Measurements from ENCODE around the gene STX4. TPM values are rescaled to one million over a fixed set of nuclear protein-coding genes. Genes with fewer than 3 reads are reported as not detected.
A peak's percentile ranks its signal among the peaks of the same experiment; 100 is the strongest.

The STX4 gene
- total and polyA plus RNA-seq, 9 of the 15 experiments (the other 6 are each of a cell fraction or from before 2014, with no cell fraction given), result 3.2 to 48.0 (median 21.5) TPM

GRCh38 chr16:31073970-31074813 lies 40.8 kb downstream of the STX4 start, which contains the start of the genes ZNF646 and ZNF668 (continued):
- TF ChIP-seq ELK3 (CRISPR knock-in tag; IDR thresholded peaks at IDR 0.05) (no peak), CHD1 (IDR thresholded peaks at IDR 0.05; ENCODE audit: low read length) (peak; percentile 30), HSF4 (CRISPR knock-in tag; IDR thresholded peaks at IDR 0.05; ENCODE audit: borderline replicate concordance) (no peak), GATAD2A (IDR thresholded peaks at IDR 0.05) (no peak), CBFB (CRISPR knock-in tag; IDR thresholded peaks at IDR 0.05) (no peak), ARHGAP35 (IDR thresholded peaks at IDR 0.05; ENCODE audit: partially characterized antibody) (no peak), ZNF239 (CRISPR knock-in tag; IDR thresholded peaks at IDR 0.05) (no peak), ZNF436 (CRISPR knock-in tag; IDR thresholded peaks at IDR 0.05) (no peak), ELF2 (CRISPR knock-in tag; IDR thresholded peaks at IDR 0.05) (peak; percentile 96), SREBF1 (IDR thresholded peaks at IDR 0.05; ENCODE audit: borderline replicate concordance, low read depth, low read length) (no peak), JUNB (CRISPR knock-in tag; conservative IDR thresholded peaks at IDR 0.05) (no peak), IFI16 (CRISPR knock-in tag; IDR thresholded peaks at IDR 0.05) (no peak), XRCC4 (IDR thresholded peaks at IDR 0.05; ENCODE audit: extremely low read depth, insufficient read depth, insufficient read length) (no peak), ZC3H4 (CRISPR knock-in tag; IDR thresholded peaks at IDR 0.05; ENCODE audit: borderline replicate concordance) (no peak), SUPT5H (IDR thresholded peaks at IDR 0.05) (peak; percentile 96), NEUROD1 (IDR thresholded peaks at IDR 0.05; ENCODE audit: borderline replicate concordance, low read depth, low read length, partially characterized antibody) (no peak)
- TF ChIP-seq, protein P1, sequence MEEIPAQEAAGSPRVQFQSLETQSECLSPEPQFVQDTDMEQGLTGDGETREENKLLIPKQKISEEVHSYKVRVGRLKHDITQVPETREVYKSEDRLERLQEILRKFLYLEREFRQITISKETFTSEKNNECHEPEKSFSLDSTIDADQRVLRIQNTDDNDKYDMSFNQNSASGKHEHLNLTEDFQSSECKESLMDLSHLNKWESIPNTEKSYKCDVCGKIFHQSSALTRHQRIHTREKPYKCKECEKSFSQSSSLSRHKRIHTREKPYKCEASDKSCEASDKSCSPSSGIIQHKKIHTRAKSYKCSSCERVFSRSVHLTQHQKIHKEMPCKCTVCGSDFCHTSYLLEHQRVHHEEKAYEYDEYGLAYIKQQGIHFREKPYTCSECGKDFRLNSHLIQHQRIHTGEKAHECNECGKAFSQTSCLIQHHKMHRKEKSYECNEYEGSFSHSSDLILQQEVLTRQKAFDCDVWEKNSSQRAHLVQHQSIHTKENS (CRISPR knock-in tag; IDR thresholded peaks at IDR 0.05), result no peak
- TF ChIP-seq, protein P2, sequence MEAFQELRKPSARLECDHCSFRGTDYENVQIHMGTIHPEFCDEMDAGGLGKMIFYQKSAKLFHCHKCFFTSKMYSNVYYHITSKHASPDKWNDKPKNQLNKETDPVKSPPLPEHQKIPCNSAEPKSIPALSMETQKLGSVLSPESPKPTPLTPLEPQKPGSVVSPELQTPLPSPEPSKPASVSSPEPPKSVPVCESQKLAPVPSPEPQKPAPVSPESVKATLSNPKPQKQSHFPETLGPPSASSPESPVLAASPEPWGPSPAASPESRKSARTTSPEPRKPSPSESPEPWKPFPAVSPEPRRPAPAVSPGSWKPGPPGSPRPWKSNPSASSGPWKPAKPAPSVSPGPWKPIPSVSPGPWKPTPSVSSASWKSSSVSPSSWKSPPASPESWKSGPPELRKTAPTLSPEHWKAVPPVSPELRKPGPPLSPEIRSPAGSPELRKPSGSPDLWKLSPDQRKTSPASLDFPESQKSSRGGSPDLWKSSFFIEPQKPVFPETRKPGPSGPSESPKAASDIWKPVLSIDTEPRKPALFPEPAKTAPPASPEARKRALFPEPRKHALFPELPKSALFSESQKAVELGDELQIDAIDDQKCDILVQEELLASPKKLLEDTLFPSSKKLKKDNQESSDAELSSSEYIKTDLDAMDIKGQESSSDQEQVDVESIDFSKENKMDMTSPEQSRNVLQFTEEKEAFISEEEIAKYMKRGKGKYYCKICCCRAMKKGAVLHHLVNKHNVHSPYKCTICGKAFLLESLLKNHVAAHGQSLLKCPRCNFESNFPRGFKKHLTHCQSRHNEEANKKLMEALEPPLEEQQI (IDR thresholded peaks at IDR 0.05), result no peak

Measured in K562 (cell line).